Transverse colon (tissue), 3 donors: Measurements from ENCODE around the gene NPR1.

Experiments used
- CTCF ChIP-seq, 5 experiments: fragments of 200-600 bp in 3 of 5; fragments of 450-650 bp in 2 of 5; sonication (generic) in 3 of 5; IDR thresholded peaks; 1 replicate in 2 of 5; 2 replicates in 3 of 5; pipeline ENCODE4 v1.5.1; 2016 to 2017; ENCODE audit warnings: antibody characterized with exemption in 5 of 5, inconsistent platforms in 3 of 5, mild to moderate bottlenecking in 2 of 5, moderate library complexity in 1 of 5
- POLR2A ChIP-seq: fragments of 450-650 bp; IDR thresholded peaks from one replicate; pipeline ENCODE4 v1.6.1; 2016; ENCODE audit warnings: antibody characterized with exemption, mild to moderate bottlenecking, moderate library complexity

- TF ChIP-seq CTCF (IDR thresholded peaks at IDR 0.05): no peak
- no peak for TF ChIP-seq POLR2A
Measured at GRCh38 chr1:153663211-153663610, 15.3 kb upstream of the NPR1 start.
